ENCODE results near the gene TOMM20. TPM values are rescaled to one million over a fixed set of nuclear protein-coding genes. Genes with fewer than 3 reads are reported as not detected.

The TOMM20 gene
- total and polyA plus RNA-seq, 4 donors, result 60.6 to 115 (median 79.6) TPM

GRCh38 chr1:235124665-235125064 is 4.0 kb downstream of the TOMM20 start:
- H3K36me3 ChIP-seq (ENCODE audit: control insufficient read depth in 4 of 4, insufficient read depth in 4 of 4, low read length in 4 of 4), result peaks cover 5 to 13% (median 7%) of the 10 kb centered on the region in 4 donors
- DNase-seq, result no peak
- H3K27me3 ChIP-seq (ENCODE audit: control insufficient read depth in 3 of 3, insufficient read depth in 3 of 3, low read length in 2 of 3), result no peaks in the 10 kb centered on the region
- no peak for ATAC-seq (ENCODE audit: insufficient read depth, low FRiP score)
- 73 to 83% methylated on average over 1 of the region's 1 CpG for WGBS, 2 donors
- H3K4me1 ChIP-seq (ENCODE audit: control insufficient read depth in 5 of 5, insufficient read depth in 5 of 5, low read length in 5 of 5), result peaks cover 3 to 22% (median 10%) of the 10 kb centered on the region in 5 donors
- no peak for TF ChIP-seq CTCF (IDR thresholded peaks at IDR 0.05; ENCODE audit: control extremely low read depth, extremely low read depth)
- no peaks in the 10 kb centered on the region for H3K9me3 ChIP-seq (ENCODE audit: control insufficient read depth in 4 of 4, insufficient read depth in 3 of 4, low read length in 3 of 4)
- H3K4me3 ChIP-seq, result no peak overlapping the region
- H3K27ac ChIP-seq (ENCODE audit: low read depth in 1 of 2, low read length in 1 of 2), result no peak overlapping the region
- H3K9ac ChIP-seq (ENCODE audit: insufficient read depth in 1 of 2, low read length in 2 of 2), result no peak overlapping the region

DNA sequence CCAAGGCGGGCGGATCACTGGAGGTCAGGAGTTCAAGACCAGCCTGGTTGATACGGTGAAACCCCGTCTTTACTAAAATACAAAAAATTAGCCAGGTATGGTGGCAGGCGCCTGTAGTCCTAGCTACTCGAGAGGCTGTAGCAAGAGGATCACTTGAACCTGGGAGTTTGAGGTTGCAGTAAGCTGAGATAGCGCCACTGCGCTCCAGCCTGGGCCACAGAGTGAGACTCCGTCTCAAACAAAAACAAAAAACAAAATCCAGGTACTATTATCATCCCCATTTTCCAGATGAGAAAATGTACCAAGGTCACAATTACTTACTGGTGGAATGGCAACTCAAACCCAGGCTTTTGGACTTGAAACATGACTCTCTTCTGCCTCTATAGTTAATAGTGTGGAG is 4.5 kb downstream of the TOMM20 start:
- H3K9me3 ChIP-seq (ENCODE audit: control insufficient read depth in 4 of 4, insufficient read depth in 3 of 4, low read length in 3 of 4), result no peaks in the 10 kb centered on the region
- DNase-seq, result no peak
- peaks cover 5 to 18% (median 9%) of the 10 kb centered on the region in 4 donors for H3K36me3 ChIP-seq (ENCODE audit: control insufficient read depth in 4 of 4, insufficient read depth in 4 of 4, low read length in 4 of 4)
- no peak overlapping the region for H3K9ac ChIP-seq (ENCODE audit: insufficient read depth in 1 of 2, low read length in 2 of 2)
- ATAC-seq (ENCODE audit: insufficient read depth, low FRiP score), result no peak
- 94 to 96% methylated on average over 9 of the region's 9 CpGs for WGBS, 2 donors
- H3K4me1 ChIP-seq (ENCODE audit: control insufficient read depth in 5 of 5, insufficient read depth in 5 of 5, low read length in 5 of 5), result peaks cover 3 to 22% (median 10%) of the 10 kb centered on the region in 5 donors
- no peak overlapping the region for H3K27ac ChIP-seq (ENCODE audit: low read depth in 1 of 2, low read length in 1 of 2)
- H3K4me3 ChIP-seq, result no peak overlapping the region
- H3K27me3 ChIP-seq (ENCODE audit: control insufficient read depth in 3 of 3, insufficient read depth in 3 of 3, low read length in 2 of 3), result no peaks in the 10 kb centered on the region
- TF ChIP-seq CTCF (IDR thresholded peaks at IDR 0.05; ENCODE audit: control extremely low read depth, extremely low read depth), result no peak

- Histone ChIP-seq H3K27ac (ENCODE audit: low read depth in 1 of 2, low read length in 1 of 2) (no peak overlapping the region), H3K36me3 (ENCODE audit: control insufficient read depth in 4 of 4, insufficient read depth in 4 of 4, low read length in 4 of 4) (peaks cover 14 to 35% (median 20%) of the 10 kb centered on the region in 4 donors), H3K27me3 (ENCODE audit: control insufficient read depth in 3 of 3, insufficient read depth in 3 of 3, low read length in 2 of 3) (no peaks in the 10 kb centered on the region), H3K9ac (ENCODE audit: insufficient read depth in 1 of 2, low read length in 2 of 2) (no peak overlapping the region), H3K4me3 (no peak overlapping the region), H3K4me1 (ENCODE audit: control insufficient read depth in 5 of 5, insufficient read depth in 5 of 5, low read length in 5 of 5) (peaks cover 3 to 22% (median 7%) of the 10 kb centered on the region in 5 donors), H3K9me3 (ENCODE audit: control insufficient read depth in 4 of 4, insufficient read depth in 3 of 4, low read length in 3 of 4) (no peaks in the 10 kb centered on the region)
- no peak for DNase-seq
- 83% methylated on average over 1 of the region's 1 CpG for WGBS, 2 donors
- no peak for TF ChIP-seq CTCF (IDR thresholded peaks at IDR 0.05; ENCODE audit: control extremely low read depth, extremely low read depth)
- ATAC-seq (ENCODE audit: insufficient read depth, low FRiP score), result no peak
Observed at GRCh38 chr1:235122348-235122747, 6.3 kb downstream of the TOMM20 start.
